M059J (cell line): ENCODE measurements around the gene CNTFR. TPM values are rescaled to one million over a fixed set of nuclear protein-coding genes. Genes with fewer than 3 reads are reported as not detected.

Experiments used
- DNase-seq: peaks from one replicate; pipeline ENCODE4 v3.0.0-alpha.2; 2012; ENCODE audit warnings: low read depth
- total RNA-seq: library from RNA; depleted of rRNA; stranded (reverse); fragments of >200 nt; shearing (Covaris generic); gene quantifications from 2 replicates; pipeline ENCODE4 v1.2.3, GENCODE V29; 2014

Gene CNTFR
- total RNA-seq, 1 experiment from 2014 or later = 0.05 TPM

- no peak for DNase-seq
Measured at GRCh38 chr9:34572628-34573027, 16.9 kb downstream of the CNTFR start.

GRCh38 chr9:34572092-34572491 lies 17.4 kb downstream of the CNTFR start:
- peak; percentile 27 for DNase-seq

- no peak for DNase-seq
Measured at GRCh38 chr9:34571481-34571810, 18.1 kb downstream of the CNTFR start.

- DNase-seq = no peak
Measured at GRCh38 chr9:34570809-34571480, 18.6 kb downstream of the CNTFR start.

- DNase-seq = no peak
Measured at GRCh38 chr9:34570376-34570775, 19.1 kb downstream of the CNTFR start.

GRCh38 chr9:34568774-34569173 lies 20.8 kb downstream of the CNTFR start:
- no peak for DNase-seq

GRCh38 chr9:34568133-34568532 lies 21.4 kb downstream of the CNTFR start:
- DNase-seq = no peak

GRCh38 chr9:34566972-34567371 lies 22.6 kb downstream of the CNTFR start:
- DNase-seq = no peak

GRCh38 chr9:34566322-34566721 lies 23.2 kb downstream of the CNTFR start:
- DNase-seq = no peak

- no peak for DNase-seq
Measured at GRCh38 chr9:34565856-34566255, 23.7 kb downstream of the CNTFR start.

- DNase-seq = no peak
Measured at GRCh38 chr9:34564617-34565016, 24.9 kb downstream of the CNTFR start.

GRCh38 chr9:34563262-34563661 lies 26.3 kb downstream of the CNTFR start:
- DNase-seq = no peak

- DNase-seq = no peak
Measured at GRCh38 chr9:34562135-34562745, 27.3 kb downstream of the CNTFR start.

- DNase-seq = no peak
Measured at GRCh38 chr9:34560599-34561214, 28.8 kb downstream of the CNTFR start.

GRCh38 chr9:34559624-34560455 lies 29.7 kb downstream of the CNTFR start:
- peak; percentile 21 for DNase-seq

- DNase-seq = no peak
Measured at GRCh38 chr9:34558919-34559623, 30.5 kb downstream of the CNTFR start.

- no peak for DNase-seq
Measured at GRCh38 chr9:34558364-34558763, 31.2 kb downstream of the CNTFR start.

- DNase-seq = no peak
Measured at GRCh38 chr9:34557426-34558321, 31.9 kb downstream of the CNTFR start.

- no peak for DNase-seq
Measured at GRCh38 chr9:34556949-34557348, 32.6 kb downstream of the CNTFR start.

- DNase-seq = no peak
Measured at GRCh38 chr9:34555936-34556525, 33.5 kb downstream of the CNTFR start.
